HG03108 (cell line): Measurements from ENCODE around the gene C22orf39.
"Not testable (repeated sequence)": the region's sequence is repeated elsewhere in the genome, so short reads cannot be mapped to it uniquely, and the experiment has no call there.

ENCODE experiments used
- ATAC-seq: cut with Tn5 transposase; IDR thresholded peaks from one replicate; pipeline ENCODE4 v1.9.1; 2021; ENCODE audit warnings: moderate library complexity; ENCODE audit not compliant: unreplicated experiment

C22orf39 gene

GRCh38 chr22:19455033-19455432 lies 7.5 kb upstream of the C22orf39 start:
- ATAC-seq: no peak

DNA sequence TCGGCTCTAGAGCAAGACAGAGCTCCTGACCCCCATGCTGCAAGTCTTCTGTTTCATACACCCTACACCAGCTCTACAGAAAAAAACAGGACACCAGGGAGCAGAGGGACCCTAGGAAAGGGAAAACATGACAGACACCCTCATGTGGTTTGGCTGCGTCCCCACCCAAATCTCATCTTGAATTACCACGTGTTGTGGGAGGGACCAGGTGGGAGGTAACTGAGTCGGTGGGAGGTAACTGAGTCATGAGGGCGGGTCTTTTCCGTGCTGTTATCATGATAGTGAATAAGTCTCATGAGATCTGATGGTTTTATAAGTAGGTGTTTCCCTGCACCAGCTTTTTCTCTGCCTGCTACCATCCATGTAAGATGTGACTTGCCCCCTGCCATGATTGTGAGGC lies 6.6 kb upstream of the C22orf39 start:
- no peak for ATAC-seq

DNA sequence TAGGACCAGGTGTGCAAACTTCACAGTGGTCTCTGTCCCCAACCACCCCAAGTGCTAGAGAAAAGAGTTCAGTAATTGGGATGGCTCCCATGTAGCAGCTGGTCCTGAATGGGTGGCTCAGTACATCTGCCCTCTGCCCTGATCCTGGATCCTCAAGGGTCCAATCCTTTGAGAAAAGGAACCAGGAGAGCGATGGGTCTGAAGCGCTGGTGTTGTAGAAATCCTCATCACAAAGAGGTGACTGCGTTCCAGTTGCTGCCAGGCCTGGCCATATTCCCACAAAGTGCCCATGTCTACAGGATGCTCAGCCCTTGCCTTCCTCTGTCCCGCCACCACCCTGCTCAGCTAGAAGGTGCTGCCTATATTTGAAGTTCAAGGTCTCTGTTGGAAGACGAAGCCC lies 6.2 kb upstream of the C22orf39 start:
- ATAC-seq: no peak

- ATAC-seq: no peak
These were observed 4.1 kb upstream of the C22orf39 start for GRCh38 chr22:19451570-19451969.

DNA sequence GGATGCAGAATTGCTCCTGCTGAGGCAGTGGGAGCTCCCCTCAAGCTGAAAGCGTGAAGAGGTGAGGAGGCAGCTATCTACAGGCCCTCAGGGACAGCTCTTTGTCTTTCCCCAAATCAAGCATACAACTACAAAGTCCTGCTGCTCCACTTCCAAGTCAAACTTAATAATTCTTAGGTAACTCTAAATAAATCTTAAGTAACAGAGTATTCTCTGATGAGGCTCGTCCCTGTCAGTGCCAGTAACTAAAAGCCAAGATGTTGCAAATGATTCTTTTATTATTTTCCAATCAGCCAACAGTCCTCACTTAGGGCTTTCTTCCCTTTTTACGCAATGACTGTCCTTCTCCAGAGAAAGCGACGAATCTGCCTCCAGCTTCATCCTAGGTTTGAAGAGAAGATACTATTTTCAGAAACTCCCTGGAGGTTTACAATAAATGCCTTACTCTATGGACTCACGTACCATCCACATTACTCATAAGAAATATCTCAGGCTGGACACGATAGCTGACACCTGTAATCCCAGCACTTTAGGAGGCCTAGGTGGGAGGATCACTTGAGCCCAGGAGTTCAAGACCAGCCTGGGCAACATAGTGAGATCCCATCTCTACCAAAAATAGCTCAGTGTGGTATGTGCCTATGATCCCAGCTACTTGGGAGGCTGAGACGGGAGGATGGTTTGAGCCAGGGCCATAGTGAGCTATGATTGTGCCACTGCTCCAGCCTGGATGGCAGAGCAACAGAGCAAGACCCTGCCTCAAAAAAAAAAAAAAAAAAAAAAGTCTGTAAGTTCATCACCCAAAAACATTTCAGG lies 3.1 kb upstream of the C22orf39 start:
- no peak for ATAC-seq

GRCh38 chr22:19449422-19449767 lies 1.9 kb upstream of the C22orf39 start:
- ATAC-seq: no peak

- ATAC-seq: no peak
These were observed 1.4 kb upstream of the C22orf39 start for GRCh38 chr22:19448739-19449421.

DNA sequence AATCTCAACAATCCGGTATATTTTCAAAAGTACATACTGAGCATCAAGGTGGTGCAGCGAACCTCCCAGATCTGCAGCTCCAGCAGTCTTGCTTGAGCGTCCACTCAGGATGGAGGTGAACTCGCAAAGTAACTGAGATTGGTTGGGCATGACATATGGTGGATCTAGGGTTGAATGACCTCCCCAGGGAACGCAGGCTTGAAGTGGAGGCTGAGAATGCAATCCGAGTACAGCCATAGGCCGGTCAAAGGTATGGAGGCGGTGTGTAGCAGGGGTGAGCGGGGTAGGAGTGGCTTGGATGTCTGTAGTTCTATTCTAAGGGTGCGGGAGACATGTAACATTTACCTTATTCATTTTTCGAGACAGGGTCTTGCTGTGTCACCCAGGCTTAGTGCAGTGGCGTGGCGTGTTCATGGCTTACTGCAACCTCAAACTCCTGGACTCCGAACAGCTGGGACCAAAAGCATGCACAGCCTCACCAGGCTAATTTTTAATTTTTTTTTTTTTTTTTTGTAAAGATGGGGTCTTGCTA lies 631 bp upstream of the C22orf39 start:
- ATAC-seq: peak; percentile 22

DNA sequence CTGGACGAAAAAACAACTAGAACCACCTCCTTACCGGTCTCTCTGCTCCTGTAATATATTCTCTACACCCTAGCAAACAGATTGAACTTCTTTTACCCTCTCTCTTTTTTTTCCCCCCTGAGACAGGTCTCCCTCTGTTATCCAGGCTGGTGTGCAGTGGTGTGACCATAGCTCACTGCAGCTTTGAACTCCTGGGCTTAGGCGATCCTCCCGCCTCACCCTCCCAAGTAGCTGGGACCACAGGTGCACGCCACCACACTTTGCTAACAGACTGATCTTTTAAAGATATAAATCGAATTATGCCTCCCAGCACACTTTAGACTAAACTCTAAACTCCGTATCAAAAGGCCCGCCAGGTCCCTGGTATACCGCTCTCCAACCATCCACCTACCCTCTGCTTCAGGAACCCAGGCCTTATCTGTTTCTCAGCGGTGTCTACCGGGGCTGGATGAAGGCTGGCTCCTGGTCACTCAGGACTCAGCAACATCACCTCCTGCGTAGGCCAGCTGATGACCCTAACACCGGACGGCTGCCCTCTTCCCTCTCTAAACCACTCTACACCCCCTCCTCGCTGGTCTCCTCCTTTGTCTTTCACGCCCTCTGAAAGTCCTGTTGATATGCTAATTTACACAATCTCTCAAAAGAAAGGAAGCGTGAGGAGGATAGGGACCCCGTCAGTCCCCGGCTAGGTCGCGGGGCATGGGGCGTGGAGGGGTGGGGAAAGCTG lies 745 bp downstream of the C22orf39 start:
- ATAC-seq: no peak

- not testable (repeated sequence) for ATAC-seq
These were observed 2.1 kb downstream of the C22orf39 start for GRCh38 chr22:19445279-19445982.

GRCh38 chr22:19443544-19444211 lies 3.8 kb downstream of the C22orf39 start:
- ATAC-seq: no peak

- ATAC-seq: no peak
These were observed 5.3 kb downstream of the C22orf39 start for GRCh38 chr22:19442166-19442565.

- ATAC-seq: no peak
These were observed 6.9 kb downstream of the C22orf39 start for GRCh38 chr22:19440411-19441195.

- no peak for ATAC-seq
These were observed 9.2 kb downstream of the C22orf39 start for GRCh38 chr22:19438298-19438697.

- ATAC-seq: not testable (repeated sequence)
These were observed 10.9 kb downstream of the C22orf39 start for GRCh38 chr22:19436444-19437161.

- no peak for ATAC-seq
These were observed 12.5 kb downstream of the C22orf39 start for GRCh38 chr22:19434829-19435580.

DNA sequence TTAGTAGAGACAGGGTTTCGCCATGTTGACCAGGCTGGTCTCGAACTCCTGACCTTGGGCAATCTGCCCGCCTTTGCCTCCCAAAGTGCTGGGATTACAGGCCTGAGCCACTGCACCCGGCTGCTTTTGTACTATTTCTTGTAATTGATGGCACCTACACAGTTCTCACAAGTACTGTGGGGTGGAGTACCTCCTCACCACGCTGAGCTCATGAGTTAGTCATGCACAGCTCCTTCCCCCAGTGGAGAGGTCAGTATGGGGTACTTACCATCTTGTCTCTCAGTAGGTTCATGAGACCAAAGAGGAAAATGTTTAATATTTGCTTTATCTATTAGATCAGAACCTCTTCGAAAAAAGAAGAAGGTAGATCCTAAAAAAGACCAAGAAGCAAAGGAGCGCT lies 13.1 kb downstream of the C22orf39 start:
- ATAC-seq: no peak

DNA sequence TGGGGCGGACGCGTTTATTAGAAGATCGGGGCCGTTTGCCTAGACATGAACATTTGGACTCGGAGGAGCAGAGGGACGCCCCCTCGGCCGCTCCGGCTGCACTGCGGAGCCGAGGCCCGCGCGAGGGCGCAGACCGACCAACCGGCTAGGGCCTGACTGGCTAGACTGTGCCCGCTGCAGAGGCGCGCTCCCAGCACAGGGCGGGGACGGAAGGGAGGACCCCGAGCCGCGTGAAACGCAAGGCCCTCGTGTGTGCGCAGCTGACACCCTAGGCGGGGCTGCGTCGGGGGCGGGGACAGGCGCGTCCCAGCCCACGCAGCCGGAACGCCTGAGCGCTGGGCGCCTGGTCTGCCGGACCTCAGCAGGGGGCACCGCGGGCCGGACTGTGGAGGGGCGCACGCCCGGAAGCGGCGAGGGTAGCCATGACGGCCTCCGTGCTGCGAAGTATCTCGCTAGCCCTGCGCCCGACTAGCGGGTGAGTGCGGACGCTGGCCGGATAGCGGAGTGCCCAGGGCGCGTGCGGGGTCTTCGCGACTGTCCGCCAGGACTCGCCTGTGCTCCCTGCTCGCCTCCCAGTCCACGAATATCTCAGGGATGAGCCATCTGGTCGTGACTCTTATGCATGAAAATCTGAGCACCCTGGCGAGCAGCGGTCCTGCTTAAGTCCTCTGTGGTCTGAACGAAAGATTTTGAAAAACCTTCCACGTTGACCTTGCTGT lies 15.2 kb downstream of the C22orf39 start, which contains the start of gene MRPL40:
Gene MRPL40 (plus strand): TSS at position 413 of the 719 bp plus-strand sequence. CDS start 10 bp downstream, at position 423.
- ATAC-seq: peak; percentile 80
